ENCODE data around the gene OPCML. TPM values are rescaled to one million over a fixed set of nuclear protein-coding genes. Genes with fewer than 3 reads are reported as not detected.

OPCML gene
- total RNA-seq, 1 experiment from 2014 or later, result 0.94 TPM

- no peak for DNase-seq
- no peaks in the 10 kb centered on the region for H3K23me2 ChIP-seq (ENCODE audit: insufficient read length, low read depth, low read length, poor library complexity, severe bottlenecking)
- no peaks in the 10 kb centered on the region for H3K79me1 ChIP-seq (ENCODE audit: insufficient read depth, low read depth, low read length, poor library complexity, severe bottlenecking)
- H2AFZ ChIP-seq (ENCODE audit: low read length), result no peak overlapping the region
- H3K79me2 ChIP-seq (ENCODE audit: insufficient read depth, low read length), result no peaks in the 10 kb centered on the region
- H3K27me3 Mint-ChIP-seq (ENCODE audit: low read depth), result no peaks in the 10 kb centered on the region
- no peak overlapping the region for H3K4me3 Mint-ChIP-seq
- no peaks in the 10 kb centered on the region for H4K20me1 ChIP-seq (ENCODE audit: control insufficient read depth, insufficient read depth, insufficient read length)
- H2AK5ac ChIP-seq (ENCODE audit: insufficient read length, low read length), result no peak overlapping the region
- no peak overlapping the region for H4K5ac ChIP-seq (ENCODE audit: insufficient read length, low read depth, low read length)
- H3K9ac ChIP-seq (ENCODE audit: extremely low read depth, insufficient read length, low read length), result no peak overlapping the region
- TF ChIP-seq CTCF (conservative IDR thresholded peaks at IDR 0.05), result no peak
- H3K9me3 ChIP-seq (ENCODE audit: control insufficient read depth, low read depth, low read length), result no peaks in the 10 kb centered on the region
- no peak overlapping the region for H3K56ac ChIP-seq (ENCODE audit: insufficient read length, low read depth, low read length)
- H3K18ac ChIP-seq (ENCODE audit: insufficient read length, low read depth, low read length), result no peak overlapping the region
- peaks cover 27 to 31% of the 10 kb centered on the region in 2 experiments for H3K4me1 Mint-ChIP-seq
- no peaks in the 10 kb centered on the region for H3K27me3 ChIP-seq (ENCODE audit: insufficient read depth, low read length)
- no peaks in the 10 kb centered on the region; the same call in 1 of the 2 replicates for H3K4me1 ChIP-seq (ENCODE audit: insufficient read depth, low read length)
- no peak overlapping the region for H3K27ac Mint-ChIP-seq
- no peak overlapping the region for H3T11ph ChIP-seq (ENCODE audit: low read length)
- no peak overlapping the region for H4K8ac ChIP-seq (replicated peaks; ENCODE audit: insufficient read length, low read depth, low read length)
- H2BK120ac ChIP-seq (ENCODE audit: low read depth, low read length, poor library complexity, severe bottlenecking), result no peak overlapping the region
- no peaks in the 10 kb centered on the region; a peak in 1 of 5 replicates for H3K9me3 Mint-ChIP-seq
- 0 out of 7 replicates have a peak, but pooled peaks cover 0 to 3% (median 0%) of the 10 kb centered on the region in 3 experiments for H3K36me3 Mint-ChIP-seq (ENCODE audit: insufficient read depth in 1 of 3, low read depth in 3 of 3)
- no CpG with 5 or more reads among the region's 2 CpGs for WGBS (ENCODE audit: extremely low coverage, insufficient read length, low lambda C conversion rate)
- no peak overlapping the region for H3K23ac ChIP-seq (ENCODE audit: insufficient read length, low read depth, low read length)
- no peak overlapping the region for H2BK20ac ChIP-seq (ENCODE audit: low read depth, low read length, poor library complexity, severe bottlenecking)
- H2BK5ac ChIP-seq (ENCODE audit: insufficient read length, low read length), result no peak overlapping the region
- H3K27ac ChIP-seq (ENCODE audit: insufficient read length, low read depth, low read length), result no peak overlapping the region
- no peak overlapping the region for H2BK12ac ChIP-seq (ENCODE audit: insufficient read length, low read depth, low read length)
- no peak overlapping the region for H4K91ac ChIP-seq (ENCODE audit: insufficient read length, low read depth, low read length)
- no peak overlapping the region for H3K4ac ChIP-seq (ENCODE audit: low read depth, low read length)
- H3K4me2 ChIP-seq (ENCODE audit: insufficient read depth, insufficient read length, low read length), result no peak overlapping the region
- no peak overlapping the region for H2BK15ac ChIP-seq (ENCODE audit: low read depth, low read length)
- no peak overlapping the region for H3K14ac ChIP-seq (ENCODE audit: insufficient read depth, low read length)
Measured at GRCh38 chr11:132457445-132457844, 1074.9 kb downstream of the OPCML start.

Measured in H9 (cell line).